A673 (cell line): ENCODE data around the gene PDLIM3. TPM values are rescaled to one million over a fixed set of nuclear protein-coding genes. Genes with fewer than 3 reads are reported as not detected.

Source experiments
- BruUV-seq: library from RNA; stranded (reverse); fragments of 400-500 nt; replicated peaks from 2 replicates; lab custom pipeline; 2021; lab: Mats Ljungman, UMichigan
- CTCF ChIA-PET: fragments of 300-600 bp; sonication (Branson Sonifier 250); formaldehyde crosslinking; loops from one replicate; lab custom pipeline; 2022; ENCODE audit warnings: antibody characterized with exemption; lab: Charles Lee
- POLR2A ChIA-PET: fragments of 300-600 bp; sonication (Branson Sonifier 250); formaldehyde crosslinking; loops from one replicate; lab custom pipeline; 2022; ENCODE audit warnings: antibody characterized with exemption; ENCODE audit not compliant: low non-redundant PET; lab: Charles Lee
- DNase-seq: peaks from one replicate; pipeline ENCODE4 v3.0.0-alpha.2; 2015; ENCODE audit warnings: low spot score
- H3K27ac ChIP-seq: fragments of 200-600 bp; sonication (generic); 2 replicates; pipeline ENCODE4 v1.5.1; 2016; ENCODE audit warnings: mixed run types, low read depth, mild to moderate bottlenecking, mixed read lengths, antibody characterized with exemption, low read length; ENCODE audit not compliant: poor library complexity, severe bottlenecking
- H3K27me3 ChIP-seq: fragments of 200-600 bp; sonication (generic); replicated peaks from 2 replicates; pipeline ENCODE4 v1.6.1; 2017; ENCODE audit warnings: mixed run types, low read depth, mild to moderate bottlenecking, mixed read lengths, antibody characterized with exemption, low read length; ENCODE audit not compliant: insufficient read depth, poor library complexity
- H3K36me3 ChIP-seq: fragments of 200-600 bp; sonication (generic); 2 replicates; pipeline ENCODE4 v1.6.1; 2016; ENCODE audit warnings: mixed run types, mild to moderate bottlenecking, mixed read lengths, antibody characterized with exemption, low read length; ENCODE audit not compliant: insufficient read depth, poor library complexity, severe bottlenecking
- H3K4me1 ChIP-seq: fragments of 200-600 bp; sonication (generic); 2 replicates; pipeline ENCODE4 v1.6.1; 2017; ENCODE audit warnings: mixed run types, mild to moderate bottlenecking, mixed read lengths, antibody characterized with exemption, low read length; ENCODE audit not compliant: insufficient read depth, poor library complexity, severe bottlenecking
- H3K4me3 ChIP-seq: fragments of 200-600 bp; sonication (generic); 2 replicates; pipeline ENCODE4 v1.5.1; 2016; ENCODE audit warnings: low read depth, mixed run types, mild to moderate bottlenecking, mixed read lengths, low read length; ENCODE audit not compliant: poor library complexity, severe bottlenecking
- H3K9me3 ChIP-seq: fragments of 200-600 bp; sonication (generic); 2 replicates; pipeline ENCODE4 v1.6.1; 2016; ENCODE audit warnings: mixed run types, low read depth, mild to moderate bottlenecking, mixed read lengths, antibody characterized with exemption, low read length; ENCODE audit not compliant: poor library complexity, severe bottlenecking
- CTCF ChIP-seq: fragments of 300-800, 200-600 bp; sonication (generic); conservative IDR thresholded peaks from 2 replicates; pipeline ENCODE4 v1.5.1; 2017; ENCODE audit warnings: low read depth, mild to moderate bottlenecking, antibody characterized with exemption, low read length, moderate library complexity, mixed read lengths
- EZH2 ChIP-seq: fragments of 200-600 bp; sonication (generic); IDR thresholded peaks from 2 replicates; pipeline ENCODE4 v1.6.1; 2017; ENCODE audit warnings: borderline replicate concordance, low read depth, mild to moderate bottlenecking, mixed read lengths, antibody characterized with exemption, low read length; ENCODE audit not compliant: poor library complexity, severe bottlenecking
- intact Hi-C: fragments of 100-400 bp; cut with micrococcal nuclease; formaldehyde crosslinking; loops from one replicate; pipeline ENCODE4 v1.10.0; 2022; ENCODE audit not compliant: unreplicated experiment
- total RNA-seq: library from RNA; stranded (reverse); gene quantifications from 2 replicates; pipeline ENCODE4 v1.2.3, GENCODE V29; 2021

PDLIM3 gene
- total RNA-seq, 1 experiment from 2014 or later, result not detected

GRCh38 chr4:185467101-185467500 is 68.2 kb downstream of the PDLIM3 start:
- Histone ChIP-seq H3K4me1 (no peaks in the 10 kb centered on the region), H3K4me3 (no peak overlapping the region), H3K9me3 (no peaks in the 10 kb centered on the region), H3K27ac (no peak overlapping the region), H3K36me3 (no peaks in the 10 kb centered on the region), H3K27me3 (peaks cover 34% of the 10 kb centered on the region)
- ChIA-PET POLR2A (no interaction called here), CTCF (no interaction called here)
- TF ChIP-seq EZH2 (no peak), CTCF (no peak)
- no TSS peak for BruUV-seq
- DNase-seq, result no peak
- intact Hi-C loops, result no loop called here

GRCh38 chr4:185465707-185466106 is 69.6 kb downstream of the PDLIM3 start:
- peaks cover 34% of the 10 kb centered on the region for H3K27me3 ChIP-seq
- POLR2A ChIA-PET, result no interaction called here
- BruUV-seq, result no TSS peak
- intact Hi-C loops, result no loop called here
- CTCF ChIA-PET, result no interaction called here
- DNase-seq, result no peak
- TF ChIP-seq EZH2 (no peak), CTCF (no peak)
- H3K36me3 ChIP-seq, result no peaks in the 10 kb centered on the region
- H3K4me3 ChIP-seq, result no peak overlapping the region
- H3K9me3 ChIP-seq, result no peaks in the 10 kb centered on the region
- no peak overlapping the region for H3K27ac ChIP-seq
- no peaks in the 10 kb centered on the region for H3K4me1 ChIP-seq

GRCh38 chr4:185464887-185465286 is 70.4 kb downstream of the PDLIM3 start:
- Histone ChIP-seq H3K27ac (no peak overlapping the region), H3K4me1 (no peaks in the 10 kb centered on the region), H3K36me3 (no peaks in the 10 kb centered on the region), H3K9me3 (no peaks in the 10 kb centered on the region), H3K4me3 (no peak overlapping the region), H3K27me3 (peaks cover 34% of the 10 kb centered on the region)
- no peak for TF ChIP-seq EZH2
- no peak for TF ChIP-seq CTCF
- no TSS peak for BruUV-seq
- intact Hi-C loops, result no loop called here
- ChIA-PET CTCF (no interaction called here), POLR2A (no interaction called here)
- DNase-seq, result no peak
